ENCODE measurements around the gene ERICH2. TPM values are rescaled to one million over a fixed set of nuclear protein-coding genes. Genes with fewer than 3 reads are reported as not detected.

ERICH2 gene
- total RNA-seq, 1 experiment from 2014 or later: 1.1 TPM

DNA sequence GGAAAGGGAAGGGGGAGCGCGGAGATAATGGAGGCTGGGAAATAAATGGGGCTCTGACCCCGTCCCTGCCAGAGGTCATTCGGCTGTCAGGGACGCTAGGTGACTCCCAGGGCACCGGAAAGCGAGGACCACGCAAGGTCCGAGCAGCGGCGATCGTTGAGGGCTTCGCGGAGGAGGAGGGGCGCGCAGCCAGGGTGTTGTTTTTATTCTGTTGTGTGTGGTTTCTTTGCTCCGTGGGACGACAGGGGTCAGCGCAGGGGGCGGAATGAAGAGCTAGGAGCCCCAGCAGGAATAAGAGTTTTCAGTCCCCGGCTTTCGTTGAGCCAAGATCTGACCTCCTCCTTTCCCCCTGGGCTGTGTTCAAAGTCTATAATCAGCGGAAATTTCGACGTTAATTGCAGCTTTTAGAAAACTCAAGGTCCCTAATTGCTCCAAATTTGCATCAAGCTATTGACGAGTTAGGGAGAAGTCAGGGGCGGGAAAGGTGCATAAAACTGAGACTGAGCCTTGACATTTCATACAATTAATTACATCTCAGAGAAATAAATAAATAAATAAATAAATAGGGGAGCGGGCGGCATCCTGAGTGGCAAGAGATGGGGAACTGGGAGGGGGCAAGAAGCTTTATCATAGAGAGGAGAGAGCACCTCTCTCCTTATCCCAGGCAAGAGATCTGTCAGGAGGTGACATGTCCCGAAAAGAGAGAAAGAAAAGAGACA lies 48.7 kb downstream of the ERICH2 start:
- H3K4me1 Mint-ChIP-seq: peaks cover 58% of the 10 kb centered on the region
- H3K4me3 Mint-ChIP-seq: peak overlapping the region; percentile 84
- H3K9me3 Mint-ChIP-seq: no peaks in the 10 kb centered on the region
- CTCF ChIA-PET: interaction anchor here (0.6 to 2.8 kb wide), 12 partner anchors 26 to 495 kb away, joined by 3 to 14 read pairs (median 4); partner anchors contain the start of gene GORASP2
- no peaks in the 10 kb centered on the region for H3K36me3 Mint-ChIP-seq
- DNase-seq (ENCODE audit: low spot score): no peak
- ATAC-seq: no peak
- POLR2A ChIA-PET: no interaction called here
- peaks cover 98% of the 10 kb centered on the region for H3K27me3 Mint-ChIP-seq (ENCODE audit: low read depth)
- H3K27ac Mint-ChIP-seq: no peak overlapping the region
- TF ChIP-seq, protein P1, sequence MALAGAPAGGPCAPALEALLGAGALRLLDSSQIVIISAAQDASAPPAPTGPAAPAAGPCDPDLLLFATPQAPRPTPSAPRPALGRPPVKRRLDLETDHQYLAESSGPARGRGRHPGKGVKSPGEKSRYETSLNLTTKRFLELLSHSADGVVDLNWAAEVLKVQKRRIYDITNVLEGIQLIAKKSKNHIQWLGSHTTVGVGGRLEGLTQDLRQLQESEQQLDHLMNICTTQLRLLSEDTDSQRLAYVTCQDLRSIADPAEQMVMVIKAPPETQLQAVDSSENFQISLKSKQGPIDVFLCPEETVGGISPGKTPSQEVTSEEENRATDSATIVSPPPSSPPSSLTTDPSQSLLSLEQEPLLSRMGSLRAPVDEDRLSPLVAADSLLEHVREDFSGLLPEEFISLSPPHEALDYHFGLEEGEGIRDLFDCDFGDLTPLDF (CRISPR knock-in tag; IDR thresholded peaks at IDR 0.05): no peak
- TF ChIP-seq FOXK1 (CRISPR knock-in tag; IDR thresholded peaks at IDR 0.05): no peak
- no peak for TF ChIP-seq MYBL2 (CRISPR knock-in tag; IDR thresholded peaks at IDR 0.05)

DNA sequence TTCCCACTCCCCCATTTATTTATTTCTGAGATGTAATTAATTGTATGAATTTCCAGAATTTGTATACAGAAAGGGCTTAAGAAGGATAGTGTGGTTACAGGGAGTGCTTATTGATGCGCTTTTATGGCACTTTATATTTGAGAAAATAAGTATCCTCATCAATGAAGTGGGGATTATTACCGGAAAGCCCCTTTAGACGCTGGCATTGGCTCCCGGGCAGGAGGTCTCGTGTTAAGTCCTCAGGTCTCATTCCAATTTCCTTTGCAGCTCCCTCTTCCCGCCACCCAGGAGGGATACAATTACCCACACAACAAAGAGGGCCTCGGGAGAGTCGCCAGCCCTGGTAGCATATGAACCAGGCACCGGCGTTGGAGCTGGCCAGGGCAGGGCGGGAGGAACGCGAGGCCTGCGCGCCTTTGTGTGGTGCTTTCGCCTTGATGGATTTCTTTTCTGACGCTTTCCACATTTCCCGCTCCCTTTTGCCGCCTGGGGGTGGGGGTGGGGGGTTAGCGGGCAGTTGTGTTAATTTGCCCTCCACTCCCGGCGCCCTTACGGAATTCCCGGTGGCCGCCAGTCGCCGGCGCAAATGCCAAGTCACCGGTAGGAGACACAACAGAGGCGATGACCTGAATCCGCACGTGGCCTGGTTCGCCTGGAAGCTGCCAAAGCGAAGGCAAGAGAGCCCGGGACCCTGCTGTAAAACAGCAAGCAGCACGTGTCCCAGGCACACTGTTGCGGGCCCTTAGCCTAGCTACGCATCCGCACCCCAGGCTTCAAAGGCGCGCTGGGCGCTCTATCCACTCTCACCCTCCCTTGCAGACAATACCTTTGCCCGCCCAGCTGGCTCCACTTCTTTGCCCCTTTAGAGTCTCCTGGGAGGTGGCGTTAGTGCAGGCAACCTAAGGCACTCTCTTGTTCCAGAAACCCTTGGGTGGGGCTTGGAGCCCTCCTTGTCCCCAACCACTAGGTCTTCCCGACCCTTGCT lies 49.8 kb downstream of the ERICH2 start:
- H3K4me3 Mint-ChIP-seq: peak overlapping the region; percentile 84
- peaks cover 98% of the 10 kb centered on the region for H3K27me3 Mint-ChIP-seq (ENCODE audit: low read depth)
- no peak overlapping the region for H3K27ac Mint-ChIP-seq
- H3K36me3 Mint-ChIP-seq: no peaks in the 10 kb centered on the region
- POLR2A ChIA-PET: no interaction called here
- CTCF ChIA-PET: interaction anchor here (0.5 to 2.8 kb wide), 15 partner anchors 28 to 584 kb away, joined by 3 to 14 read pairs (median 4); partner anchors contain the start of gene GORASP2
- peak; percentile 71 for DNase-seq (ENCODE audit: low spot score)
- H3K9me3 Mint-ChIP-seq: no peaks in the 10 kb centered on the region
- H3K4me1 Mint-ChIP-seq: peaks cover 55% of the 10 kb centered on the region
- no peak for ATAC-seq
- TF ChIP-seq, protein P2, sequence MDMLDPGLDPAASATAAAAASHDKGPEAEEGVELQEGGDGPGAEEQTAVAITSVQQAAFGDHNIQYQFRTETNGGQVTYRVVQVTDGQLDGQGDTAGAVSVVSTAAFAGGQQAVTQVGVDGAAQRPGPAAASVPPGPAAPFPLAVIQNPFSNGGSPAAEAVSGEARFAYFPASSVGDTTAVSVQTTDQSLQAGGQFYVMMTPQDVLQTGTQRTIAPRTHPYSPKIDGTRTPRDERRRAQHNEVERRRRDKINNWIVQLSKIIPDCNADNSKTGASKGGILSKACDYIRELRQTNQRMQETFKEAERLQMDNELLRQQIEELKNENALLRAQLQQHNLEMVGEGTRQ (CRISPR knock-in tag; IDR thresholded peaks at IDR 0.05): peak; percentile 64
- TF ChIP-seq, protein P3, sequence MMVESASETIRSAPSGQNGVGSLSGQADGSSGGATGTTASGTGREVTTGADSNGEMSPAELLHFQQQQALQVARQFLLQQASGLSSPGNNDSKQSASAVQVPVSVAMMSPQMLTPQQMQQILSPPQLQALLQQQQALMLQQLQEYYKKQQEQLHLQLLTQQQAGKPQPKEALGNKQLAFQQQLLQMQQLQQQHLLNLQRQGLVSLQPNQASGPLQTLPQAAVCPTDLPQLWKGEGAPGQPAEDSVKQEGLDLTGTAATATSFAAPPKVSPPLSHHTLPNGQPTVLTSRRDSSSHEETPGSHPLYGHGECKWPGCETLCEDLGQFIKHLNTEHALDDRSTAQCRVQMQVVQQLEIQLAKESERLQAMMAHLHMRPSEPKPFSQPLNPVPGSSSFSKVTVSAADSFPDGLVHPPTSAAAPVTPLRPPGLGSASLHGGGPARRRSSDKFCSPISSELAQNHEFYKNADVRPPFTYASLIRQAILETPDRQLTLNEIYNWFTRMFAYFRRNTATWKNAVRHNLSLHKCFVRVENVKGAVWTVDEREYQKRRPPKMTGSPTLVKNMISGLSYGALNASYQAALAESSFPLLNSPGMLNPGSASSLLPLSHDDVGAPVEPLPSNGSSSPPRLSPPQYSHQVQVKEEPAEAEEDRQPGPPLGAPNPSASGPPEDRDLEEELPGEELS (CRISPR knock-in tag; IDR thresholded peaks at IDR 0.05): peak; percentile 90
- TF ChIP-seq KAT7 (CRISPR knock-in tag; IDR thresholded peaks at IDR 0.05; ENCODE audit: borderline replicate concordance) (no peak), GABPB1 (CRISPR knock-in tag; IDR thresholded peaks at IDR 0.05) (no peak), NR1H2 (CRISPR knock-in tag; IDR thresholded peaks at IDR 0.05) (no peak), PRRX2 (CRISPR knock-in tag; IDR thresholded peaks at IDR 0.05) (no peak), ZNF416 (CRISPR knock-in tag; IDR thresholded peaks at IDR 0.05) (no peak), SP1 (CRISPR knock-in tag; conservative IDR thresholded peaks at IDR 0.05) (no peak), TP53 (CRISPR knock-in tag; IDR thresholded peaks at IDR 0.05) (0 out of 2 replicates have a peak, but pooled peaks have one; percentile 52), NFYB (CRISPR knock-in tag; conservative IDR thresholded peaks at IDR 0.05; ENCODE audit: low read depth) (no peak), EMX1 (CRISPR knock-in tag; IDR thresholded peaks at IDR 0.05) (no peak), ZNF396 (CRISPR knock-in tag; IDR thresholded peaks at IDR 0.05; ENCODE audit: borderline replicate concordance) (no peak)
- TF ChIP-seq, protein P4, sequence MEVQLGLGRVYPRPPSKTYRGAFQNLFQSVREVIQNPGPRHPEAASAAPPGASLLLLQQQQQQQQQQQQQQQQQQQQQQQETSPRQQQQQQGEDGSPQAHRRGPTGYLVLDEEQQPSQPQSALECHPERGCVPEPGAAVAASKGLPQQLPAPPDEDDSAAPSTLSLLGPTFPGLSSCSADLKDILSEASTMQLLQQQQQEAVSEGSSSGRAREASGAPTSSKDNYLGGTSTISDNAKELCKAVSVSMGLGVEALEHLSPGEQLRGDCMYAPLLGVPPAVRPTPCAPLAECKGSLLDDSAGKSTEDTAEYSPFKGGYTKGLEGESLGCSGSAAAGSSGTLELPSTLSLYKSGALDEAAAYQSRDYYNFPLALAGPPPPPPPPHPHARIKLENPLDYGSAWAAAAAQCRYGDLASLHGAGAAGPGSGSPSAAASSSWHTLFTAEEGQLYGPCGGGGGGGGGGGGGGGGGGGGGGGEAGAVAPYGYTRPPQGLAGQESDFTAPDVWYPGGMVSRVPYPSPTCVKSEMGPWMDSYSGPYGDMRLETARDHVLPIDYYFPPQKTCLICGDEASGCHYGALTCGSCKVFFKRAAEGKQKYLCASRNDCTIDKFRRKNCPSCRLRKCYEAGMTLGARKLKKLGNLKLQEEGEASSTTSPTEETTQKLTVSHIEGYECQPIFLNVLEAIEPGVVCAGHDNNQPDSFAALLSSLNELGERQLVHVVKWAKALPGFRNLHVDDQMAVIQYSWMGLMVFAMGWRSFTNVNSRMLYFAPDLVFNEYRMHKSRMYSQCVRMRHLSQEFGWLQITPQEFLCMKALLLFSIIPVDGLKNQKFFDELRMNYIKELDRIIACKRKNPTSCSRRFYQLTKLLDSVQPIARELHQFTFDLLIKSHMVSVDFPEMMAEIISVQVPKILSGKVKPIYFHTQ (CRISPR knock-in tag; IDR thresholded peaks at IDR 0.05): no peak
- TF ChIP-seq, protein P5, sequence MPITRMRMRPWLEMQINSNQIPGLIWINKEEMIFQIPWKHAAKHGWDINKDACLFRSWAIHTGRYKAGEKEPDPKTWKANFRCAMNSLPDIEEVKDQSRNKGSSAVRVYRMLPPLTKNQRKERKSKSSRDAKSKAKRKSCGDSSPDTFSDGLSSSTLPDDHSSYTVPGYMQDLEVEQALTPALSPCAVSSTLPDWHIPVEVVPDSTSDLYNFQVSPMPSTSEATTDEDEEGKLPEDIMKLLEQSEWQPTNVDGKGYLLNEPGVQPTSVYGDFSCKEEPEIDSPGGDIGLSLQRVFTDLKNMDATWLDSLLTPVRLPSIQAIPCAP (CRISPR knock-in tag; IDR thresholded peaks at IDR 0.05): peak; percentile 54; the same call in 1 of the 2 replicates
- TF ChIP-seq, protein P6, sequence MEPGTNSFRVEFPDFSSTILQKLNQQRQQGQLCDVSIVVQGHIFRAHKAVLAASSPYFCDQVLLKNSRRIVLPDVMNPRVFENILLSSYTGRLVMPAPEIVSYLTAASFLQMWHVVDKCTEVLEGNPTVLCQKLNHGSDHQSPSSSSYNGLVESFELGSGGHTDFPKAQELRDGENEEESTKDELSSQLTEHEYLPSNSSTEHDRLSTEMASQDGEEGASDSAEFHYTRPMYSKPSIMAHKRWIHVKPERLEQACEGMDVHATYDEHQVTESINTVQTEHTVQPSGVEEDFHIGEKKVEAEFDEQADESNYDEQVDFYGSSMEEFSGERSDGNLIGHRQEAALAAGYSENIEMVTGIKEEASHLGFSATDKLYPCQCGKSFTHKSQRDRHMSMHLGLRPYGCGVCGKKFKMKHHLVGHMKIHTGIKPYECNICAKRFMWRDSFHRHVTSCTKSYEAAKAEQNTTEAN (CRISPR knock-in tag; IDR thresholded peaks at IDR 0.05): 0 out of 2 replicates have a peak, but pooled peaks have one; percentile 62
- TF ChIP-seq, protein P7, sequence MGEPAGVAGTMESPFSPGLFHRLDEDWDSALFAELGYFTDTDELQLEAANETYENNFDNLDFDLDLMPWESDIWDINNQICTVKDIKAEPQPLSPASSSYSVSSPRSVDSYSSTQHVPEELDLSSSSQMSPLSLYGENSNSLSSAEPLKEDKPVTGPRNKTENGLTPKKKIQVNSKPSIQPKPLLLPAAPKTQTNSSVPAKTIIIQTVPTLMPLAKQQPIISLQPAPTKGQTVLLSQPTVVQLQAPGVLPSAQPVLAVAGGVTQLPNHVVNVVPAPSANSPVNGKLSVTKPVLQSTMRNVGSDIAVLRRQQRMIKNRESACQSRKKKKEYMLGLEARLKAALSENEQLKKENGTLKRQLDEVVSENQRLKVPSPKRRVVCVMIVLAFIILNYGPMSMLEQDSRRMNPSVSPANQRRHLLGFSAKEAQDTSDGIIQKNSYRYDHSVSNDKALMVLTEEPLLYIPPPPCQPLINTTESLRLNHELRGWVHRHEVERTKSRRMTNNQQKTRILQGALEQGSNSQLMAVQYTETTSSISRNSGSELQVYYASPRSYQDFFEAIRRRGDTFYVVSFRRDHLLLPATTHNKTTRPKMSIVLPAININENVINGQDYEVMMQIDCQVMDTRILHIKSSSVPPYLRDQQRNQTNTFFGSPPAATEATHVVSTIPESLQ (CRISPR knock-in tag; IDR thresholded peaks at IDR 0.05): no peak
- TF ChIP-seq, protein P8, sequence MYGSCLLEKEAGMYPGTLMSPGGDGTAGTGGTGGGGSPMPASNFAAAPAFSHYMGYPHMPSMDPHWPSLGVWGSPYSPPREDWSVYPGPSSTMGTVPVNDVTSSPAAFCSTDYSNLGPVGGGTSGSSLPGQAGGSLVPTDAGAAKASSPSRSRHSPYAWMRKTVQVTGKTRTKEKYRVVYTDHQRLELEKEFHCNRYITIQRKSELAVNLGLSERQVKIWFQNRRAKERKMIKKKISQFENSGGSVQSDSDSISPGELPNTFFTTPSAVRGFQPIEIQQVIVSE (CRISPR knock-in tag; IDR thresholded peaks at IDR 0.05; ENCODE audit: borderline replicate concordance): no peak

All from WTC11 (cell line).